NT2/D1 (cell line): ENCODE data around the gene DYSF.
"Not testable (repeated sequence)": the region's sequence is repeated elsewhere in the genome, so short reads cannot be mapped to it uniquely, and the experiment has no call there.

Experiments used
- DNase-seq: peaks from one replicate; pipeline ENCODE4 v3.0.0-alpha.2; 2011; ENCODE audit warnings: low read depth, low spot score
- H3K27me3 ChIP-seq: 2 replicates; pipeline ENCODE4 v1.6.0; 2011; ENCODE audit warnings: mild to moderate bottlenecking; ENCODE audit not compliant: insufficient read length, insufficient read depth
- H3K36me3 ChIP-seq: 2 replicates; pipeline ENCODE4 v1.6.1; 2011; ENCODE audit warnings: mild to moderate bottlenecking, low read length, mixed read lengths; ENCODE audit not compliant: insufficient read depth, insufficient read length
- H3K4me1 ChIP-seq: 2 replicates; pipeline ENCODE4 v1.5.1; 2011; ENCODE audit not compliant: insufficient read depth, insufficient read length
- H3K4me3 ChIP-seq: 2 replicates; pipeline ENCODE4 v1.5.1; 2011; ENCODE audit warnings: low read depth; ENCODE audit not compliant: insufficient read length
- H3K9ac ChIP-seq: 2 replicates; pipeline ENCODE4 v1.6.0; 2011; ENCODE audit warnings: low read depth; ENCODE audit not compliant: insufficient read length
- H3K9me3 ChIP-seq: 2 replicates; pipeline ENCODE4 v1.5.1; 2011; ENCODE audit warnings: mild to moderate bottlenecking, low read length; ENCODE audit not compliant: insufficient read depth
- SUZ12 ChIP-seq: IDR thresholded peaks from 2 replicates; pipeline ENCODE4 v1.6.1; 2011; ENCODE audit not compliant: insufficient read length, insufficient read depth; ENCODE audit errors: extremely low read depth
- YY1 ChIP-seq: IDR thresholded peaks from 2 replicates; pipeline ENCODE4 v1.6.1; 2011; ENCODE audit not compliant: insufficient read length, insufficient read depth
- ZNF274 ChIP-seq: IDR thresholded peaks from 2 replicates; pipeline ENCODE4 v1.6.1; 2011; ENCODE audit warnings: mild to moderate bottlenecking, low read depth, low read length

The DYSF gene

DNA sequence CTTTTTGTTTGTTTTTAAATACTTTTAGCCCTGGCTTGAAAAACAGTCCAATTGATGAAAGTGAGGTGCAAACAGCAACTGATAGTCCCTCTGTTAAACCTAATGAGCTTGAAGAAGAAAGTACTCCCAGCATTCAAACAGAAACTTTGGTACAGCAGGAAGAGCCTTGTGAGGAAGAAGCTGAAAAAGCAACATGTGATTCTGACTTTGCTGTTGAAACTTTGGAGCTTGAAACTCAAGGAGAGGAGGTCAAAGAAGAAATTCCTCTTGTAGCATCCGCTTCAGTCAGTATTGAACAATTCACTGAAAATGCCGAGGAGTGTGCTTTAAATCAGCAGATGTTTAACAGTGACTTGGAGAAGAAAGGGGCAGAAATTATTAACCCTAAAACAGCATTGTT, 30.6 kb upstream of the DYSF start:
- no peak for DNase-seq
- Histone ChIP-seq H3K9ac (no peak overlapping the region), H3K27me3 (no peaks in the 10 kb centered on the region), H3K9me3 (no peaks in the 10 kb centered on the region), H3K4me1 (no peaks in the 10 kb centered on the region), H3K4me3 (no peak overlapping the region), H3K36me3 (peaks cover 37% of the 10 kb centered on the region)
- TF ChIP-seq ZNF274 (no peak), YY1 (no peak), SUZ12 (no peak)

DNA sequence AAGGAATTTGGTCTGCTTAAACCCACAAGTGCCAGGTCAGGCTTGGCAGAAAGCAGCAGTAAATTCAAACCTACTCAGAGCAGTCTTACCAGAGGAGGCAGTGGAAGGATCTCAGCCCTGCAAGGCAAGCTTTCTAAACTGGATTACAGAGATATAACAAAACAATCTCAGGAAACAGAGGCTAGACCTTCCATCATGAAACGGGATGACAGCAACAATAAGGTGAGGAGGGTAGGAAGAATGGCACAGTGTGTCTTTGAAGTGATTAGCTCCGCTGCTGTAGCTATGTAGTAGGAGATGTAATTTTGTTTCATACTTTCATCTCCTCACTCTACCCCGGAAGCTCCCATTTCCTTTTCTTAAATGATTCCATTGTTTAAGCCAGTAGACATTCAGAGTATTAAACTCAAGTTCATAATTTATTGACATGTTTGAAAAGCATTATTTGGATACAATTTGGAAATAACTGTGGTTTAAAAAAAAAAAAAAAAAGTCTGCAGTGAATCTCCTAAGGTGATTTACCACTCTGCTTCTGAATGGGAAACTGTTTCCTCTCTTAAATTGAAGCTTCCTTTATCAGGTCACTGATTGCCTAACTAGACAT, 29.4 kb upstream of the DYSF start:
- DNase-seq: no peak
- H3K27me3 ChIP-seq: no peaks in the 10 kb centered on the region
- H3K4me1 ChIP-seq: no peaks in the 10 kb centered on the region
- H3K9me3 ChIP-seq: no peaks in the 10 kb centered on the region
- no peak overlapping the region for H3K4me3 ChIP-seq
- H3K36me3 ChIP-seq: peaks cover 48% of the 10 kb centered on the region
- H3K9ac ChIP-seq: no peak overlapping the region
- TF ChIP-seq ZNF274: no peak
- no peak for TF ChIP-seq YY1
- TF ChIP-seq SUZ12: no peak

DNA sequence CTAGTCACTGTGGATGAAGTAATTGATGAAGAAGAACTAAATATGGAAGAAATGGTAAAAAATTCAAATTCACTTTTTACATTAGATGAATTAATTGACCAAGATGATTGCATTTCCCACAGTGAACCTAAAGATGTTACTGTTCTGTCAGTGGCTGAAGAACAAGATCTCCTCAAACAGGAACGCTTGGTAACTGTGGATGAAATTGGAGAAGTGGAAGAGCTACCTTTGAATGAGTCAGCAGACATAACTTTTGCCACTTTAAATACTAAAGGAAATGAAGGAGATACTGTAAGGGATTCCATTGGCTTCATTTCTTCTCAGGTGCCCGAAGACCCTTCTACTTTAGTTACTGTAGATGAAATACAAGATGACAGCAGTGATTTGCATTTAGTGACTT, 26.6 kb upstream of the DYSF start:
- H3K4me3 ChIP-seq: no peak overlapping the region
- H3K9me3 ChIP-seq: no peaks in the 10 kb centered on the region
- peaks cover 62% of the 10 kb centered on the region for H3K36me3 ChIP-seq
- no peak for TF ChIP-seq YY1
- no peak for TF ChIP-seq ZNF274
- no peak for TF ChIP-seq SUZ12
- no peak overlapping the region for H3K9ac ChIP-seq
- H3K27me3 ChIP-seq: no peaks in the 10 kb centered on the region
- no peaks in the 10 kb centered on the region for H3K4me1 ChIP-seq
- no peak for DNase-seq

DNA sequence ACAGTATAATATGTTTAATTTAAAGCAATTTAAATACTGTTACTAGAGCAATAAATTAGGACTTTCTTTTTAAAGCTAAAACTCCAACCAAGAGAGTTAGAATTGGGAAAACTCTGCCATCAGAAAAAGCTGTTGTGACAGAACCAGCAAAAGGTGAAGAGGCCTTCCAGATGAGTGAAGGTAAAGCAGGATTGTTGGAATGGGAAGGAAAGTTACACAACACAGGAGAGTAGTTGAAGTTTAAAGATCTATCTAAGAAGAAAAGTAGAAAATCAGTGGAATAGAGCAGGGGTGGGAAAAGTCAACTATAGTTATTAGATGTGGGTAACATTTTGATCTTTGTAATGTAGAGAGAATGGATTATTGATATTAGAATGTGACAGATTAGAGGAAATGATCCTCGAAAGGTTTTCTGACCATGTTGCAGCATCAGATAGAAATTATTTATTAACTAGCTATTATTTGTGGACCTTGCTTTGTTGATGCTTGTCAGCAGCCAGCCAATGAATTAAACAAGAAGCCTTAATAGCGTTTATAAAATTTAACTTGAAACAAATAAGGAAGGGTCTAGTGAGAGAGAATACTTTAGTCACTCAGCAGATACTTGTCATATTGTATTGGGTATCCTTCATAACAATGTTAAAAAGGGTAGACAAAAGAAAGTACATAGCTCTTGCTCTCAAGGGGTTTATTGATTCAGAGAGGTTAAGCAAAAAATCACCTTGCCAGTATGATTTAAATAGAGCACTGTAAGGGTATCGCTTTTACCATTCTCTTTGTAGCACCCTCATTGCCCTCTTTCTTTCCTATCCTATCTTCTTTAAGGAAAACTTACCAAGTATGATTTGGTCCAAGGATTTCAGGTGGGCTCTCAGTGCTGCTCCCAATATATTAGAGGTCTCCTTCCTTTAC, 24.6 kb upstream of the DYSF start:
- no peak for TF ChIP-seq ZNF274
- no peak for TF ChIP-seq YY1
- TF ChIP-seq SUZ12: no peak
- H3K9ac ChIP-seq: no peak overlapping the region
- no peaks in the 10 kb centered on the region for H3K9me3 ChIP-seq
- H3K36me3 ChIP-seq: peaks cover 69% of the 10 kb centered on the region
- no peak overlapping the region for H3K4me3 ChIP-seq
- H3K4me1 ChIP-seq: no peaks in the 10 kb centered on the region
- no peak for DNase-seq
- H3K27me3 ChIP-seq: no peaks in the 10 kb centered on the region

DNA sequence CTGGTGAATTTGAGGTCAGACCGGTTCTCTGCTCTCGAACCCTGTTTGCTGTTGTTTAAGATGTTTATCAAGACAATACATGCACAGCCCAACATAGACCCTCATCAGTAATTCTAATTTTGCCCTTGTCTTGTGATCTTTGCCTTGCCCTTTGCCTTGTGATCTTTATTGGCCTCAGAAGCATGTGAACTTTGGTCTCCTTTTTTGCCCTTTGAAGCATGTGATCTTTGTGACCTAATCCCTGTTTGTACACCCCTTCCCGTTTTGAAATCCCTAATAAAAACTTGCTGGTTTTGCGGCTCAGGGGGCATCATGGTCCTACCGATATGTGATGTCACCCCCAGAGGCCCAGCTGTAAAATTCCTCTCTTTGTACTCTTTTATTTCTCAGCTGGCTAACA, 8.2 kb upstream of the DYSF start:
- not testable (repeated sequence) for H3K9me3 ChIP-seq, H3K27me3 ChIP-seq, DNase-seq, H3K36me3 ChIP-seq, H3K9ac ChIP-seq, H3K4me1 ChIP-seq, H3K4me3 ChIP-seq

DNA sequence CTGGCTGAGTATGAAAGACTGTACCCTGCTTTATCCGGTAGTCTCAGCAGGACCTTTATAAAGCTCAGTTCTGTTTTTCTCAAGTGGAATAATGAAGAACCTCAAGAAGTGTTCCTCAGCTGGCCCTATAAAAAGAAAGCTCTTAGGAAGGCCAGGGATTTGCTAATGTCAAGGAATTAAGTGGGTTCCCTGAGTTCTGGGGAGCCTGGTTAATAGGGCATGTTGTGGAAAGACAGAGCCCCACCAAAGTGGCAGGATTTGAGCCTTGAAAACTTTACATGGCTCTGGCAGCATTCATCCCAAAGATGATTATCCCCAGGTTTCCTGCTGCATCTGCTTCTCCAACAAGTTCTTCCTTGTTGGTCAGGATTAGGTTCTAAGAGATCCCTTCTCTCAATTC, 6.9 kb upstream of the DYSF start:
- Histone ChIP-seq H3K9me3 (no peaks in the 10 kb centered on the region), H3K9ac (no peak overlapping the region), H3K36me3 (no peaks in the 10 kb centered on the region), H3K4me1 (no peaks in the 10 kb centered on the region), H3K4me3 (no peak overlapping the region), H3K27me3 (no peaks in the 10 kb centered on the region)
- no peak for TF ChIP-seq SUZ12
- TF ChIP-seq ZNF274: no peak
- TF ChIP-seq YY1: no peak
- DNase-seq: no peak

DNA sequence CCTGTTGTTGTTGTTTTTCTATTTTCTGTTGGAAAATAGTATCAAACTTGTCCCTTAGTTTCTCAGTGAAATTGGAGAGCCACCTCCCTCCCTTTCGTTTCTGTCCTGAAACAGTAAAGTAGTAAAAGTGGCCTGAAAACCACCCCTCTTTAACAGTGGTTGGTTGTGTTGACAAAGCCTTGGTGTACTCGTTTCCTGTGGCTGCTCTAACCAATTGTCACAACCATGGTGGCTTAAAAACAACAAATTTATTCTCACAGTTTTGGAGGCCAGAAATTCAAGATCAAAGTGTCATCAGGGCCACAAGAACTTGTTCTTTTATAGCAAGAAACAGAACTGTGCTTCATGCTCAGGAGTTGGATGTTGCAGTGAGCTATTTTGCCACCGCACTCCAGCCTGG, 4.0 kb upstream of the DYSF start:
- DNase-seq: no peak
- Histone ChIP-seq H3K9me3 (no peaks in the 10 kb centered on the region), H3K9ac (no peak overlapping the region), H3K4me1 (no peaks in the 10 kb centered on the region), H3K27me3 (peaks cover 10% of the 10 kb centered on the region), H3K4me3 (no peak overlapping the region), H3K36me3 (no peaks in the 10 kb centered on the region)
- no peak for TF ChIP-seq YY1
- no peak for TF ChIP-seq SUZ12
- no peak for TF ChIP-seq ZNF274
